Neural cell (in vitro differentiated cells): ENCODE data around the gene PCYT2. TPM values are rescaled to one million over a fixed set of nuclear protein-coding genes. Genes with fewer than 3 reads are reported as not detected.

Experiments used
- H2AFZ ChIP-seq: fragments of 200-600, 300-800 bp; sonication (generic), shearing (Covaris generic); 2 replicates; pipeline ENCODE4 v1.6.0; 2014; ENCODE audit warnings: low read depth, mild to moderate bottlenecking, antibody characterized with exemption, low read length, moderate library complexity
- H3F3A ChIP-seq: fragments of 200-600 bp; shearing (Covaris generic); 2 replicates; pipeline ENCODE4 v1.6.1; 2016; ENCODE audit warnings: mild to moderate bottlenecking, moderate library complexity, mixed read lengths, antibody characterized with exemption, low read length; ENCODE audit not compliant: insufficient read depth, poor library complexity, severe bottlenecking
- H3K27ac ChIP-seq: fragments of 200-600, 300-800 bp; sonication (generic), shearing (Covaris generic); 2 replicates; pipeline ENCODE4 v1.5.1; 2014; ENCODE audit warnings: mild to moderate bottlenecking, low read length, moderate library complexity
- H3K27me3 ChIP-seq: fragments of 300-800, 200-600 bp; sonication (generic), shearing (Covaris generic); 2 replicates; pipeline ENCODE4 v1.6.0; 2014; ENCODE audit warnings: mild to moderate bottlenecking, low read depth, low read length, moderate library complexity; ENCODE audit not compliant: insufficient read depth
- H3K36me3 ChIP-seq: fragments of 300-800, 200-600 bp; sonication (generic), shearing (Covaris generic); 2 replicates; pipeline ENCODE4 v1.5.1; 2014; ENCODE audit warnings: mild to moderate bottlenecking, antibody characterized with exemption, low read length, moderate library complexity; ENCODE audit not compliant: insufficient read depth
- H3K4me2 ChIP-seq: fragments of 300-800, 200-600 bp; sonication (generic), shearing (Covaris generic); 2 replicates; pipeline ENCODE4 v1.6.0; 2014; ENCODE audit warnings: mild to moderate bottlenecking, low read length
- H3K4me3 ChIP-seq: fragments of 300-800, 200-600 bp; sonication (generic), shearing (Covaris generic); 2 replicates; pipeline ENCODE4 v1.5.1; 2014; ENCODE audit warnings: mild to moderate bottlenecking, low read length, moderate library complexity
- H3K79me2 ChIP-seq: fragments of 200-600 bp; shearing (Covaris generic); replicated peaks from 2 replicates; pipeline ENCODE4 v1.6.0; 2014; ENCODE audit warnings: mild to moderate bottlenecking, low read length, moderate library complexity; ENCODE audit not compliant: insufficient read depth
- H3K9ac ChIP-seq: fragments of 300-800, 200-600 bp; sonication (generic), shearing (Covaris generic); 2 replicates; pipeline ENCODE4 v1.6.1; 2016; ENCODE audit warnings: mild to moderate bottlenecking, low read length, mixed read lengths
- H3K9me2 ChIP-seq: fragments of 200-600 bp; shearing (Covaris generic); 2 replicates; pipeline ENCODE4 v1.6.1; 2016; ENCODE audit warnings: mild to moderate bottlenecking, low read length, mixed read lengths; ENCODE audit not compliant: insufficient read depth
- H3K9me3 ChIP-seq: fragments of 200-600, 300-800 bp; sonication (generic), shearing (Covaris generic); 2 replicates; pipeline ENCODE4 v1.6.1; 2016; ENCODE audit warnings: mild to moderate bottlenecking, mixed run types, low read length, moderate library complexity, mixed read lengths
- H4K20me1 ChIP-seq: fragments of 200-600 bp; shearing (Covaris generic); 2 replicates; pipeline ENCODE4 v1.6.1; 2016; ENCODE audit warnings: mild to moderate bottlenecking, mixed run types; ENCODE audit not compliant: insufficient read depth
- CTCF ChIP-seq: fragments of 450-650 bp; IDR thresholded peaks from 2 replicates; pipeline ENCODE4 v1.5.1; 2014; ENCODE audit warnings: antibody characterized with exemption, mild to moderate bottlenecking, moderate library complexity; ENCODE audit not compliant: poor library complexity, severe bottlenecking
- EP300 ChIP-seq: fragments of 450-650 bp; conservative IDR thresholded peaks from 2 replicates; pipeline ENCODE4 v1.6.1; 2014; ENCODE audit warnings: antibody characterized with exemption, mild to moderate bottlenecking, moderate library complexity; ENCODE audit not compliant: poor library complexity, severe bottlenecking
- EZH2 ChIP-seq: fragments of 200-600, 300-800 bp; shearing (Covaris generic), sonication (generic); IDR thresholded peaks from 2 replicates; pipeline ENCODE4 v1.6.1; 2014; ENCODE audit warnings: antibody characterized with exemption, low read length, borderline replicate concordance, mild to moderate bottlenecking; ENCODE audit not compliant: insufficient read depth, poor library complexity, severe bottlenecking
- MXI1 ChIP-seq: fragments of 450-650 bp; conservative IDR thresholded peaks from 2 replicates; pipeline ENCODE4 v1.6.1; 2014; ENCODE audit warnings: antibody characterized with exemption, mild to moderate bottlenecking; ENCODE audit not compliant: poor library complexity, severe bottlenecking
- POLR2AphosphoS5 ChIP-seq: IDR thresholded peaks from 2 replicates; pipeline ENCODE4 v1.6.1; 2012
- RAD21 ChIP-seq: fragments of 450-650 bp; conservative IDR thresholded peaks from 2 replicates; pipeline ENCODE4 v1.6.1; 2014; ENCODE audit warnings: antibody characterized with exemption, mild to moderate bottlenecking, moderate library complexity
- REST ChIP-seq: IDR thresholded peaks from 2 replicates; pipeline ENCODE4 v1.6.1; 2012; ENCODE audit warnings: borderline replicate concordance
- SMC3 ChIP-seq: fragments of 450-650 bp; conservative IDR thresholded peaks from 2 replicates; pipeline ENCODE4 v1.6.1; 2014; ENCODE audit warnings: antibody characterized with exemption, mild to moderate bottlenecking, moderate library complexity; ENCODE audit not compliant: poor library complexity
- TAF1 ChIP-seq: IDR thresholded peaks from 2 replicates; pipeline ENCODE4 v1.6.1; 2012; ENCODE audit warnings: low read depth
- polyA plus RNA-seq: library from polyadenylated mRNA; depleted of rRNA; stranded (reverse); fragments of >200 nt; gene quantifications from 2 replicates; pipeline ENCODE4 v1.2.3, GENCODE V29; 2014

The PCYT2 gene
- polyA plus RNA-seq, 1 donor from 2014 or later: 35.3 TPM

- H3K9me3 ChIP-seq: no peaks in the 10 kb centered on the region
- no peaks in the 10 kb centered on the region for H4K20me1 ChIP-seq
- no peaks in the 10 kb centered on the region for H3F3A ChIP-seq
- H3K27me3 ChIP-seq: peaks cover 6% of the 10 kb centered on the region
- no peak overlapping the region for H3K9ac ChIP-seq
- no peak overlapping the region for H3K27ac ChIP-seq
- H3K4me2 ChIP-seq: no peak overlapping the region
- no peak for TF ChIP-seq POLR2AphosphoS5
- TF ChIP-seq SMC3: no peak
- TF ChIP-seq CTCF: no peak
- no peak for TF ChIP-seq EP300
- no peak for TF ChIP-seq RAD21
- TF ChIP-seq TAF1: no peak
- no peak overlapping the region for H3K4me3 ChIP-seq
- H3K79me2 ChIP-seq: no peaks in the 10 kb centered on the region
- H3K9me2 ChIP-seq: no peaks in the 10 kb centered on the region
- no peaks in the 10 kb centered on the region for H3K36me3 ChIP-seq
- H2AFZ ChIP-seq: no peak overlapping the region
These were observed 3.7 kb downstream of the PCYT2 start for GRCh38 chr17:81907219-81908145.

GRCh38 chr17:81906476-81907218 is 4.6 kb downstream of the PCYT2 start:
- no peaks in the 10 kb centered on the region for H3K9me3 ChIP-seq
- H3K4me2 ChIP-seq: no peak overlapping the region
- H3K27me3 ChIP-seq: peaks cover 12% of the 10 kb centered on the region
- H4K20me1 ChIP-seq: no peaks in the 10 kb centered on the region
- H2AFZ ChIP-seq: no peak overlapping the region
- H3K4me3 ChIP-seq: no peak overlapping the region
- no peaks in the 10 kb centered on the region for H3K36me3 ChIP-seq
- TF ChIP-seq SMC3: no peak
- no peak for TF ChIP-seq EZH2
- no peak for TF ChIP-seq REST
- no peak for TF ChIP-seq EP300
- TF ChIP-seq CTCF: no peak
- no peak for TF ChIP-seq MXI1
- no peak for TF ChIP-seq RAD21
- H3K9me2 ChIP-seq: no peaks in the 10 kb centered on the region
- no peak overlapping the region for H3K27ac ChIP-seq
- H3F3A ChIP-seq: no peaks in the 10 kb centered on the region
- no peaks in the 10 kb centered on the region for H3K79me2 ChIP-seq
- no peak overlapping the region for H3K9ac ChIP-seq
